Measurements from ENCODE around the gene PIGH.
"Not testable (repeated sequence)": the region's sequence is repeated elsewhere in the genome, so short reads cannot be mapped to it uniquely, and the experiment has no call there.

The PIGH gene

GRCh38 chr14:67636361-67636919 is 36.4 kb upstream of the PIGH start:
- DNase-seq (ENCODE audit: insufficient read length, low spot score), result no peak
- peak; percentile 62 for FAIRE-seq
- TF ChIP-seq SPI1 (IDR thresholded peaks at IDR 0.05; ENCODE audit: low read depth, low read length) (peak; percentile 37), POLR2AphosphoS5 (IDR thresholded peaks at IDR 0.05; ENCODE audit: low read depth, low read length) (no peak)

GRCh38 chr14:67633451-67634147 is 33.5 kb upstream of the PIGH start:
- TF ChIP-seq POLR2A (IDR thresholded peaks at IDR 0.05; ENCODE audit: low read depth, low read length) (no peak), TAF1 (IDR thresholded peaks at IDR 0.05; ENCODE audit: low read depth, low read length) (no peak), POLR2AphosphoS5 (IDR thresholded peaks at IDR 0.05; ENCODE audit: low read depth, low read length) (no peak), POU2F2 (IDR thresholded peaks at IDR 0.05; ENCODE audit: low read depth, low read length) (no peak), SPI1 (IDR thresholded peaks at IDR 0.05; ENCODE audit: low read depth, low read length) (no peak), PAX5 (IDR thresholded peaks at IDR 0.05; ENCODE audit: insufficient read depth, low read length, severe bottlenecking) (no peak)
- DNase-seq (ENCODE audit: insufficient read length, low spot score) (no peak), FAIRE-seq (no peak)

DNA sequence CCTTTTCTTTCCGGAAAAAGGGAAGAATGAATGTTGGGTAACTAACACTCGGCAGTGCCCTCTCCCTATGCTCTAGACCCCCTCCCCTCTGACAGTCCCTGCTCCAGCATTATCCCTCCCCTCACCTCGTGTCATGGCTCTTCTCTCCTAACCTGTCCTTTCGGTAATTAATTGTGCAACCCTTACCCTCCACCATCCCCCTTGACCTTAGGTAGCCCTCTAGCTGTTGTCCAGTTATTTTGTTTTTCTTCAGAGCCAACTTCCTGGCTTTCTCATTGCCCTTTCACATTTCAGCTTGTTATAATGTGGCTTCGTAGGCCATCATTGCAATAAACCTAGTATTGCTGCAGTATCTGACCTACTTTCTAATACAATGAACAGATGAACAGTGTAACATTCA is 30.9 kb upstream of the PIGH start:
- TF ChIP-seq POLR2A (IDR thresholded peaks at IDR 0.05; ENCODE audit: low read depth, low read length) (no peak), SPI1 (IDR thresholded peaks at IDR 0.05; ENCODE audit: low read depth, low read length) (no peak), POLR2AphosphoS5 (IDR thresholded peaks at IDR 0.05; ENCODE audit: low read depth, low read length) (no peak), PAX5 (IDR thresholded peaks at IDR 0.05; ENCODE audit: insufficient read depth, low read length, severe bottlenecking) (no peak), POU2F2 (IDR thresholded peaks at IDR 0.05; ENCODE audit: low read depth, low read length) (no peak), TAF1 (IDR thresholded peaks at IDR 0.05; ENCODE audit: low read depth, low read length) (no peak)
- FAIRE-seq, result no peak
- DNase-seq (ENCODE audit: insufficient read length, low spot score), result no peak

- TF ChIP-seq POLR2AphosphoS5 (IDR thresholded peaks at IDR 0.05; ENCODE audit: low read depth, low read length), result no peak
- no peak for TF ChIP-seq TAF1 (IDR thresholded peaks at IDR 0.05; ENCODE audit: low read depth, low read length)
- TF ChIP-seq POLR2A (IDR thresholded peaks at IDR 0.05; ENCODE audit: low read depth, low read length), result no peak
- no peak for TF ChIP-seq POU2F2 (IDR thresholded peaks at IDR 0.05; ENCODE audit: low read depth, low read length)
- TF ChIP-seq PAX5 (IDR thresholded peaks at IDR 0.05; ENCODE audit: insufficient read depth, low read length, severe bottlenecking), result no peak
- no peak for TF ChIP-seq SPI1 (IDR thresholded peaks at IDR 0.05; ENCODE audit: low read depth, low read length)
Observed at GRCh38 chr14:67630186-67630585, 30.1 kb upstream of the PIGH start.

DNA sequence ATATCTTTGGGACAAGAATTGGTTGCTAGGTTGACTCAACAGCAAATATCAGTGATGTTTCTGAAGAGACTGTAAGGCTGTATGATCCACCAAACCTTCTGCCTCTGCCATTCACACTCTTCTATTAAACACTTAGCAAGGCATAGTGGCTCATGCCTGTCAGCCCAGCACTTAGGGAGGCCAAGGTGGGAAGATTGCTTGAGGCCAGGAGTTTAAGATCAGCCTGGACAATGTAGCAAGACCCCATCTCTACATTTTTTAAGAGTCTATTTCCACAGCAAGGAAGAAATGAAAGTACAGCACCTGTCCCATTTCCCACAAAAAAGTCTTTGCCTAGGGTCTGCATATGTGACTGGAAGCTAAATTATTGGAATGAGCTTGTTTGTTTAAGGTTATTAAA is 27.5 kb upstream of the PIGH start:
- DNase-seq (ENCODE audit: insufficient read length, low spot score), result no peak
- TF ChIP-seq POLR2A (IDR thresholded peaks at IDR 0.05; ENCODE audit: low read depth, low read length) (no peak), POU2F2 (IDR thresholded peaks at IDR 0.05; ENCODE audit: low read depth, low read length) (no peak), SPI1 (IDR thresholded peaks at IDR 0.05; ENCODE audit: low read depth, low read length) (no peak), POLR2AphosphoS5 (IDR thresholded peaks at IDR 0.05; ENCODE audit: low read depth, low read length) (no peak), TAF1 (IDR thresholded peaks at IDR 0.05; ENCODE audit: low read depth, low read length) (no peak), PAX5 (IDR thresholded peaks at IDR 0.05; ENCODE audit: insufficient read depth, low read length, severe bottlenecking) (no peak)
- no peak for FAIRE-seq

More at GRCh38 chr14:67630186-67630585, 30.1 kb upstream of the PIGH start:
- FAIRE-seq (no peak), DNase-seq (ENCODE audit: insufficient read length, low spot score) (no peak)

DNA sequence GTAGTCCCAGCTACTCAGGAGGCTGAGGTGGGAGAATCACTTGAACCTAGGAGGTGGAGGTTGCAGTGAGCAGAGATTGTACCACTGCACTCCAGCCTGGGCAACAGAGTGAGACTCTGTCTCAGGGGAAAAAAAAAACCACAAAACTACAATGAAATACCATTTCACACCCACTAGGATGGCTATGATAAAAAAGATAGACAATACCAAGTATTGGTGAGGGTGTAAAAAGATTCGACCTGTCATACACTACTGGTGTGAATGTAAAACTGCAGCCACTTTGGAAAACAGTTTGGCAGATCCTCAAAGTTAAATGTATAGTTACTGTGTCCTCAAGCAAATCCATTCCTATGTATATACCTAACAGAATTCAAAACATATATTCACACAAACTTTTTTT is 26.1 kb upstream of the PIGH start:
- not testable (repeated sequence) for DNase-seq (ENCODE audit: insufficient read length, low spot score); FAIRE-seq

DNA sequence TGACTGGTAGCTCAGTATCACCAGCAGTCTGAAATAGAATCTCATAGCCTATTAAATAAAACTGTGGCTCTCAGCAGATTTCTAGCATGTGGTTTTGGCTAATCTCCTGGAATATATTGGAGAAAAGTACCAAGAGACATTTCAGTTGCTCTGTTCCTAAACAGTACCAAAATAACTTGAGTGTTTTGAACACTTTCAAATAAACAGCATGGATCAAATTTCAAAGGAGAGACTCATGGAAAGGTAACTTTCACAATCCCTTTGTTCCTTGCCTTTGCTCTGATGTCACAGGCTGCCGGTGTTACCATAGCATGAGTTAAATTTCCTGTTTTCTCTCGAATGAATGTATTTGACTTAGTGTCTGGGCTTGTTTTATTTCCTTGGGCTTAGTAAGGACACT is 23.0 kb upstream of the PIGH start:
- DNase-seq (ENCODE audit: insufficient read length, low spot score) (no peak), FAIRE-seq (no peak)
- TF ChIP-seq SPI1 (IDR thresholded peaks at IDR 0.05; ENCODE audit: low read depth, low read length) (no peak), TAF1 (IDR thresholded peaks at IDR 0.05; ENCODE audit: low read depth, low read length) (no peak), PAX5 (IDR thresholded peaks at IDR 0.05; ENCODE audit: insufficient read depth, low read length, severe bottlenecking) (no peak), POLR2A (IDR thresholded peaks at IDR 0.05; ENCODE audit: low read depth, low read length) (no peak), POLR2AphosphoS5 (IDR thresholded peaks at IDR 0.05; ENCODE audit: low read depth, low read length) (no peak), POU2F2 (IDR thresholded peaks at IDR 0.05; ENCODE audit: low read depth, low read length) (no peak)

DNA sequence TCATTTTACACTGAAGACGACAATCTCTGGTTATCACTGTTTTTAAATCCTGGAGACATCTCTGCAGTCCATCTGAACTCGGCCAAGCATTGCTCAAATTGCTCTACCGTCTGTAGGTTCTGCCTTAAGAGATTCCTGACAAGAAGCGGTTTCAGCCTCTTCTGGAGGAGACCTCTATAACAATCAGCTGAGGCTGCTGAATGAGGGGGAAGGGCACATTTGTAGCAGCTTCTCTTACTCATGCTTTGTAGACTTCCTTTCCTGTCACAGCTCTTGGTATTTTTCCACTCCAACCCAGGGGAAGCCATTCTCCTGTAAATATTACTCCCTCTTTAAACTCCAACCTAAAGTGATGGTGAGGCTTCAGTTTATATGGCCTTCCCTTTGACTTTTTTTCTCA is 22.6 kb upstream of the PIGH start:
- no peak for DNase-seq (ENCODE audit: insufficient read length, low spot score)
- TF ChIP-seq PAX5 (IDR thresholded peaks at IDR 0.05; ENCODE audit: insufficient read depth, low read length, severe bottlenecking), result no peak
- TF ChIP-seq POLR2AphosphoS5 (IDR thresholded peaks at IDR 0.05; ENCODE audit: low read depth, low read length), result no peak
- no peak for TF ChIP-seq TAF1 (IDR thresholded peaks at IDR 0.05; ENCODE audit: low read depth, low read length)
- no peak for TF ChIP-seq SPI1 (IDR thresholded peaks at IDR 0.05; ENCODE audit: low read depth, low read length)
- no peak for TF ChIP-seq POU2F2 (IDR thresholded peaks at IDR 0.05; ENCODE audit: low read depth, low read length)
- TF ChIP-seq POLR2A (IDR thresholded peaks at IDR 0.05; ENCODE audit: low read depth, low read length), result no peak
- no peak for FAIRE-seq

DNA sequence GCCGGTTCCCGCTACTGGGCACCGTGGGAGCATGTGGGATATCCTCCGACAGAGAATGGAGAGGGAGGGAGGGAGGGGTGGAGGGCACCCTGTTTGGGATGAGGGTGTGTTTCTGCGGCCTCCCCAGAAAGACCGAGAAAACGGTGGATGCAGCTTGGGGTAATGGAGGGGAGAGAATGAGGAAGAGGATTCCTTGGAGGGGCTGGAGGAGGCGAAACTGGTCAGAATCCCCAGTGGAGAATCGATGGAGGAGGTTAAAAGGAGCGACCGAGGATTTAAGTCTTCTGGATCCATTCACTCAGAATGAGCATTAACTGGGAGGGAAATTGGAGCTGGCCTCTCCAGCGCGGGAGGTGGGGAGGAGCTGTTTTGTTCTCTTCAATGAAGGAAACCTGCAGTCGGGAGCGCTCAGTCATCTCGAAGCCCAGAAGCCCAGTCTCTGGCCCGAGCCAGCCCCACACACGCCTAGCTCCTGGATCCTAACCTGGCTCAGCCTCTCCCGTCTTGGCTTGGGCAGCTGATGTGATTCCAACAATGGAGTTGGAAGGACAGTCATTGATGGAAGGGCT is 20.2 kb upstream of the PIGH start:
- DNase-seq (ENCODE audit: insufficient read length, low spot score) (no peak), FAIRE-seq (no peak)
- no peak for TF ChIP-seq SPI1 (IDR thresholded peaks at IDR 0.05; ENCODE audit: low read depth, low read length)
- TF ChIP-seq POU2F2 (IDR thresholded peaks at IDR 0.05; ENCODE audit: low read depth, low read length), result no peak
